H1 (cell line): ENCODE results near the gene KIAA0930. TPM values are rescaled to one million over a fixed set of nuclear protein-coding genes. Genes with fewer than 3 reads are reported as not detected.

Experiments used
- CTCF ChIA-PET: fragments of 300-600 bp; sonication (Branson Sonifier 250); formaldehyde crosslinking; loops from one replicate; lab custom pipeline; 2021; ENCODE audit not compliant: partially characterized antibody; lab: Charles Lee
- POLR2A ChIA-PET: fragments of 300-600 bp; sonication (Branson Sonifier 250); formaldehyde crosslinking; loops from one replicate; lab custom pipeline; 2021; ENCODE audit warnings: inconsistent platforms; ENCODE audit not compliant: partially characterized antibody; lab: Charles Lee
- DNase-seq, 2 experiments: peaks; one replicate each; pipeline versions ENCODE4 v3.0.0 to v3.0.0-alpha.2; 2010 to 2022; ENCODE audit warnings: low spot score in 2 of 2, low read depth in 1 of 2, mixed read lengths in 1 of 2
- FAIRE-seq: peaks from 2 replicates; lab custom pipeline; 2011; peaks lifted over from hg19 to GRCh38; lab: Jason Lieb, UNC
- H2AFZ ChIP-seq: 2 replicates; pipeline ENCODE4 v1.8.1; 2012; ENCODE audit warnings: low read length, inconsistent platforms
- H2AK5ac ChIP-seq: 2 replicates; pipeline ENCODE4 v1.6.1; 2013; ENCODE audit warnings: low read depth, low read length
- H2BK120ac ChIP-seq: replicated peaks from 2 replicates; pipeline ENCODE3; 2013; ENCODE audit warnings: low read depth, low read length, inconsistent platforms
- H2BK12ac ChIP-seq: 2 replicates; pipeline ENCODE4 v1.6.1; 2013; ENCODE audit warnings: low read depth, low read length
- H2BK15ac ChIP-seq: 2 replicates; pipeline ENCODE4 v1.6.1; 2013; ENCODE audit warnings: low read length
- H2BK20ac ChIP-seq: 2 replicates; pipeline ENCODE4 v1.6.1; 2013; ENCODE audit warnings: low read length
- H2BK5ac ChIP-seq: 2 replicates; pipeline ENCODE4 v1.6.1; 2013; ENCODE audit warnings: low read depth, low read length
- H3K14ac ChIP-seq: 2 replicates; pipeline ENCODE4 v1.6.1; 2013; ENCODE audit warnings: inconsistent platforms; ENCODE audit not compliant: insufficient read length
- H3K18ac ChIP-seq: 2 replicates; pipeline ENCODE4 v1.6.1; 2013; ENCODE audit warnings: low read length; ENCODE audit errors: extremely low read depth
- H3K23ac ChIP-seq: 2 replicates; pipeline ENCODE4 v1.6.1; 2013; ENCODE audit warnings: inconsistent platforms; ENCODE audit not compliant: insufficient read length
- H3K23me2 ChIP-seq: 2 replicates; pipeline ENCODE4 v1.6.1; 2013; ENCODE audit warnings: low read depth, low read length
- H3K27ac ChIP-seq: 2 replicates; pipeline ENCODE4 v1.6.1; 2011; ENCODE audit warnings: low read depth, low read length, inconsistent platforms
- H3K27me3 ChIP-seq, 4 experiments: replicated peaks in 1 of 4; 1 replicate in 1 of 4; 2 replicates in 3 of 4; pipeline versions ENCODE4 v1.6.1 to v1.8.1; 2011 to 2013; ENCODE audit warnings: low read length in 3 of 4, mild to moderate bottlenecking in 3 of 4, inconsistent platforms in 2 of 4, mixed read lengths in 2 of 4, moderate library complexity in 1 of 4; ENCODE audit not compliant: control insufficient read depth in 3 of 4, insufficient read depth in 3 of 4; ENCODE audit errors: extremely low read depth in 1 of 4
- H3K36me3 ChIP-seq, 4 experiments: 2 replicates each; pipeline versions ENCODE4 v1.6.1 to v1.8.1; 2011 to 2013; ENCODE audit warnings: mild to moderate bottlenecking in 4 of 4, low read length in 3 of 4, moderate library complexity in 2 of 4, control low read depth in 1 of 4, inconsistent platforms in 1 of 4; ENCODE audit not compliant: insufficient read depth in 4 of 4, control insufficient read depth in 2 of 4
- H3K4ac ChIP-seq: replicated peaks from 2 replicates; pipeline ENCODE3; 2013; ENCODE audit warnings: low read length, low read depth, mixed read lengths, inconsistent platforms; ENCODE audit not compliant: insufficient read length
- H3K4me1 ChIP-seq, 4 experiments: replicated peaks in 1 of 4; 1 replicate in 1 of 4; 2 replicates in 3 of 4; pipeline versions ENCODE4 v1.6.1 to v1.8.1; 2011 to 2013; ENCODE audit warnings: low read length in 3 of 4, inconsistent platforms in 2 of 4, mixed read lengths in 1 of 4; ENCODE audit not compliant: insufficient read depth in 4 of 4, control insufficient read depth in 3 of 4
- H3K4me2 ChIP-seq, 2 experiments: 2 replicates each; pipeline versions ENCODE4 v1.6.1 to v1.8.1; 2011 to 2013; ENCODE audit warnings: low read depth in 2 of 2, low read length in 2 of 2, control low read depth in 1 of 2, inconsistent platforms in 1 of 2, mild to moderate bottlenecking in 1 of 2; ENCODE audit not compliant: insufficient read depth in 1 of 2
- H3K4me3 ChIP-seq, 4 experiments: fragments of 200-600, 300-600 bp in 1 of 4; sonication (generic), shearing (Covaris generic), sonication (Bioruptor Twin) in 1 of 4; 2 replicates each; pipeline versions ENCODE4 v1.5.1 to v1.8.1; 2011 to 2016; ENCODE audit warnings: low read length in 4 of 4, low read depth in 3 of 4, control low read depth in 2 of 4, inconsistent platforms in 2 of 4, mild to moderate bottlenecking in 2 of 4, mixed read lengths in 1 of 4, moderate library complexity in 1 of 4; ENCODE audit not compliant: insufficient read depth in 2 of 4; ENCODE audit errors: extremely low read depth in 1 of 4
- H3K56ac ChIP-seq: replicated peaks from 2 replicates; pipeline ENCODE3; 2013; ENCODE audit warnings: low read depth, mild to moderate bottlenecking, mixed read lengths, low read length, inconsistent platforms; ENCODE audit not compliant: insufficient read length
- H3K79me1 ChIP-seq: 2 replicates; pipeline ENCODE4 v1.6.1; 2013; ENCODE audit warnings: low read depth, low read length, control low read depth
- H3K79me2 ChIP-seq, 2 experiments: 2 replicates each; pipeline versions ENCODE4 v1.6.1 to v1.8.1; 2012 to 2013; ENCODE audit warnings: low read length in 2 of 2, mild to moderate bottlenecking in 2 of 2, inconsistent platforms in 1 of 2; ENCODE audit not compliant: insufficient read depth in 2 of 2, control insufficient read depth in 1 of 2
- H3K9ac ChIP-seq, 4 experiments: replicated peaks in 1 of 4; 1 replicate in 1 of 4; 2 replicates in 3 of 4; pipeline versions ENCODE4 v1.6.1 to v1.8.1; 2011 to 2013; ENCODE audit warnings: low read depth in 3 of 4, low read length in 3 of 4, control low read depth in 2 of 4, mild to moderate bottlenecking in 2 of 4, moderate library complexity in 2 of 4, inconsistent platforms in 1 of 4; ENCODE audit errors: extremely low read depth in 1 of 4
- H3K9me3 ChIP-seq, 2 experiments: 2 replicates each; pipeline versions ENCODE4 v1.6.1 to v1.8.1; 2012 to 2013; ENCODE audit warnings: mild to moderate bottlenecking in 2 of 2, moderate library complexity in 2 of 2, control low read depth in 1 of 2, inconsistent platforms in 1 of 2, low read depth in 1 of 2, low read length in 1 of 2, mixed read lengths in 1 of 2; ENCODE audit not compliant: insufficient read depth in 2 of 2
- H4K20me1 ChIP-seq, 2 experiments: replicated peaks in 1 of 2; 2 replicates each; pipeline versions ENCODE3 to v1.8.1; 2011 to 2013; ENCODE audit warnings: inconsistent platforms in 2 of 2, low read length in 2 of 2, mild to moderate bottlenecking in 1 of 2; ENCODE audit not compliant: insufficient read depth in 2 of 2, control insufficient read depth in 1 of 2
- H4K5ac ChIP-seq: 2 replicates; pipeline ENCODE4 v1.6.1; 2013; ENCODE audit warnings: low read length, low read depth, mixed read lengths, inconsistent platforms; ENCODE audit not compliant: insufficient read length
- H4K8ac ChIP-seq: 2 replicates; pipeline ENCODE4 v1.8.0; 2013; ENCODE audit warnings: mild to moderate bottlenecking, moderate library complexity, low read length, inconsistent platforms; ENCODE audit not compliant: insufficient read depth; ENCODE audit errors: extremely low read depth
- H4K91ac ChIP-seq: replicated peaks from 2 replicates; pipeline ENCODE3; 2013; ENCODE audit warnings: low read length, mixed read lengths, inconsistent platforms; ENCODE audit not compliant: insufficient read length
- CREB1 ChIP-seq: IDR thresholded peaks from 2 replicates; pipeline ENCODE4 v1.6.1; 2012; ENCODE audit warnings: inconsistent platforms
- KDM4A ChIP-seq: IDR thresholded peaks from one replicate; pipeline ENCODE4 v1.7.1; 2012; ENCODE audit warnings: low read depth, mild to moderate bottlenecking, moderate library complexity, low read length, inconsistent platforms; ENCODE audit not compliant: severe bottlenecking
- PHF8 ChIP-seq: fragments of 200-600 bp; sonication (generic); conservative IDR thresholded peaks from 2 replicates; pipeline ENCODE4 v1.7.1; 2012; ENCODE audit warnings: low read depth, mild to moderate bottlenecking, inconsistent platforms, low read length, moderate library complexity
- RBBP5 ChIP-seq: IDR thresholded peaks from 2 replicates; pipeline ENCODE4 v1.7.1; 2012; ENCODE audit warnings: low read depth, mild to moderate bottlenecking, inconsistent platforms, low read length, moderate library complexity, borderline replicate concordance
- TAF1 ChIP-seq: IDR thresholded peaks from 2 replicates; pipeline ENCODE4 v1.6.1; 2011; ENCODE audit warnings: mild to moderate bottlenecking, low read depth, low read length
- YY1 ChIP-seq: IDR thresholded peaks from 2 replicates; pipeline ENCODE4 v1.6.1; 2011; ENCODE audit warnings: low read depth, mild to moderate bottlenecking, low read length
- WGBS, 2 experiments: shearing (Covaris generic) in 1 of 2; methylation state at CpG; one replicate each; pipeline versions ENCODE4 v1.1.6 to v1.1.7; 2013 to 2015; ENCODE audit warnings: low lambda C conversion rate in 2 of 2, mixed read lengths in 2 of 2, inconsistent platforms in 1 of 2, low coverage in 1 of 2, missing lambda C conversion rate in 1 of 2; ENCODE audit not compliant: insufficient replicate concordance in 2 of 2, insufficient coverage in 1 of 2, insufficient read length in 1 of 2; ENCODE audit errors: extremely low coverage in 1 of 2, missing lambda C conversion rate in 1 of 2; 5-methylcytosine and 5-hydroxymethylcytosine counted together
- polyA plus RNA-seq, 7 experiments: library from polyadenylated mRNA; depleted of rRNA in 3 of 7; stranded (reverse) in 5 of 7; unstranded in 2 of 7; fragments of >200 nt in 5 of 7; fragments of 200-250 nt in 2 of 7; gene quantifications; 1 replicate in 5 of 7; 2 replicates in 1 of 7; 4 replicates in 1 of 7; pipeline versions ENCODE4 v1.2.1 to v1.2.3, GENCODE V29; 2011 to 2013; ENCODE audit warnings: missing spikeins in 2 of 7, mixed read lengths in 2 of 7
- total RNA-seq: library from RNA; stranded (reverse); fragmentation: NEBNext Ultra II Directional; extraction: Animal tissue kit (Norgen Biotek cat#: 25700); gene quantifications from 2 replicates; pipeline ENCODE4 v1.2.1, GENCODE V29; 2021

Gene KIAA0930
- total and polyA plus RNA-seq, 2 of the 8 experiments (the other 6 are each of a cell fraction or from before 2014, with no cell fraction given): 61.9 to 66.1 TPM

- Histone ChIP-seq H3K18ac (no peak overlapping the region), H3K56ac (no peak overlapping the region), H3K79me1 (no peaks in the 10 kb centered on the region), H2AFZ (no peak overlapping the region), H3K9ac (no peak overlapping the region), H4K8ac (peak overlapping the region; percentile 52; the same call in 1 of the 2 replicates), H3K79me2 (no peaks in the 10 kb centered on the region), H4K5ac (no peak overlapping the region), H3K4me2 (no peak overlapping the region), H3K4me1 (peaks cover 4 to 19% (median 10%) of the 10 kb centered on the region in 4 experiments; a peak in 6 of 7 replicates), H4K91ac (no peak overlapping the region), H2AK5ac (no peak overlapping the region), H2BK12ac (no peak overlapping the region), H2BK120ac (no peak overlapping the region), H4K20me1 (peaks cover 3 to 4% of the 10 kb centered on the region in 2 experiments), H3K4ac (no peak overlapping the region), H3K27ac (no peak overlapping the region), H3K14ac (no peak overlapping the region), H3K9me3 (no peaks in the 10 kb centered on the region), H3K4me3 (no peak overlapping the region), H3K23ac (no peak overlapping the region), H3K27me3 (no peaks in the 10 kb centered on the region), H2BK5ac (no peak overlapping the region), H3K23me2 (no peaks in the 10 kb centered on the region), H2BK15ac (no peak overlapping the region), H3K36me3 (peaks cover 0 to 3% (median 3%) of the 10 kb centered on the region in 4 experiments; a peak in 2 of 8 replicates), H2BK20ac (no peak overlapping the region)
- FAIRE-seq (no peak), DNase-seq (peak in 1 of 2 experiments; percentile 39)
- TF ChIP-seq YY1: no peak
- no peak for TF ChIP-seq RBBP5
- TF ChIP-seq CREB1: no peak
- TF ChIP-seq KDM4A: no peak
- TF ChIP-seq PHF8: no peak
- TF ChIP-seq TAF1: no peak
- POLR2A ChIA-PET: interaction anchor here (1.5 kb wide), 1 partner anchor 188 kb away, joined by 3 read pairs; no protein-coding TSS in a partner anchor
- CTCF ChIA-PET: interaction anchor here (1.8 to 5.0 kb wide), 2 partner anchors 12 to 14 kb away, joined by 6 to 24 read pairs; no protein-coding TSS in a partner anchor
- WGBS, 2 experiments: 95% methylated on average over 17 of the region's 17 CpGs; no CpG with 5 or more reads in 1 of the 2 experiments
Measured at GRCh38 chr22:45194686-45195085, 46.0 kb downstream of the KIAA0930 start.
